IMR-90 (cell line): ENCODE data around the gene F3.

Source experiments
- CTCF ChIP-seq: conservative IDR thresholded peaks from 2 replicates; pipeline ENCODE4 v1.5.1; 2012; ENCODE audit warnings: mild to moderate bottlenecking, low read depth, low read length, improper control_type of control experiment
- MAFK ChIP-seq: IDR thresholded peaks from 2 replicates; pipeline ENCODE4 v1.6.1; 2012; ENCODE audit warnings: low read depth, low read length, improper control_type of control experiment
- POLR2A ChIP-seq: IDR thresholded peaks from 2 replicates; pipeline ENCODE4 v1.6.1; 2012; ENCODE audit warnings: mild to moderate bottlenecking, low read depth, low read length

DNA sequence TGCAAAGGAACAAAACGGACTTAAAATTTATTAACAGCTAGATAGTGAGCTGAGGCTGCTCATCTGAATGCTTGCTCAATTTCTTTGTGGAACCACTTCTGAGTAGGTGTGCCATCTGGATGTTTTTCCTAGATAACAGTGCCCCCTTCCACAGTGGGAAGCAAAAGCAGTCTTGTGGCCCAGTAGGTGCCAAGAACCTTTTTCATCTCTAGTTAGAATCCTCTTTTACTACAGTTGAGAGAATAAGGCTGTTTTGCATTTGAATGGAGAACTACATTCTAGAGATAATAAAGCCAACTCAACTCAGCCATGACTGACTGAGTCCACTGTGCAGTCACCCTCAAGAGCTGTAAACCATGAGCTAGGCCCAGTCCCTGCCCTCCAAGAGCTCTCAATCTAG, 13.3 kb downstream of the F3 start:
- TF ChIP-seq CTCF, result no peak
- TF ChIP-seq MAFK, result no peak
- TF ChIP-seq POLR2A, result peak; percentile 78
